ENCODE results near the gene HDGF.

HDGF gene

DNA sequence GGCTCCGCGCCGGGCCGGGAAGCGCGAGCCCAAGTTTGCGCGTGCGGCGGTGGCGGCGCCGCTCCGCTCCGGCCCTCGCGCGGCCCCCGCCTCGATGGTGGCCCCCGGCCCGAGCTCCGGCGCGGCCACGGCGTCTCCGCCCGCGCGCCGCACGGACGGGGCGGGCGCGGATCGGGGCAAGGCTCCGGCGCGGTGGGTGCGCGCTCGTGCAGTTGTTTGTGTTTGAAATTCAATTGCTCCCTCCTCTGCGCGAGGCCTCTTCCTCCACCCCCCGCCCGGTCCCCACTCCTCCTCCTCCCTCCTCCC is at the start of gene HDGF:
TSS of gene HDGF (minus strand) at position 225 of the 306 bp plus-strand sequence. CDS start 246 bp downstream, outside the sequence.
- no peak for DNase-seq

DNA sequence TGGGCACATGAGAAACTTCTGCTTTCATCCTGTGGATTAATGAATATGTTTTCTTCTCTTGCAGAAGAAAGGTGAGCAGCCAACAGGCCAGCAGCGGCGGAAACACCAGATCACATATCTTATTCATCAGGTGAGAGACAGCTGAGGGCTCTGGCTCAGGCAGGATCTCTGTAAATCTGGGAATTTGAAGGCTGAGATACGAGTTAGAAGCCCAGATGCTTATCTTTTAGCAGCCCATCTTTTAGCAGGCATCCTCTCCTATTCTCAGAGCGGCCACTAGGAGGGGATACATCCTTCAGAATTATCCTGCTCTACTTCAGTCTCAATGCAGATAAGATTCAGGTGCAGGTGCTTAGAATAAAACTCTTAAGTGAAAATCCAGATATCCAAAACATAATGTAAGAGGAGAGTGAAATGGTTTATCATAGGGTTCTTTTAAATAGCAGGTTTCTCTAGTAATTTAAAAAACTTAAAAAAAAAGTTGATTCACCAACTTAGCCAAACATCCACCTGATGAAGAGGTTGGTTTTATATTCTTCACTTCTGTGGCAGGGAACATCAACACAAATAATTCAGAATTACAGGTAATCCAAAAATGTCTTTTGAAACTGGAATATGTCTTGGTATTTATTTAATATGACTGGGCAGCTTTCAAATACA is 45.9 kb upstream of the HDGF start:
- DNase-seq: peak; percentile 45

DNA sequence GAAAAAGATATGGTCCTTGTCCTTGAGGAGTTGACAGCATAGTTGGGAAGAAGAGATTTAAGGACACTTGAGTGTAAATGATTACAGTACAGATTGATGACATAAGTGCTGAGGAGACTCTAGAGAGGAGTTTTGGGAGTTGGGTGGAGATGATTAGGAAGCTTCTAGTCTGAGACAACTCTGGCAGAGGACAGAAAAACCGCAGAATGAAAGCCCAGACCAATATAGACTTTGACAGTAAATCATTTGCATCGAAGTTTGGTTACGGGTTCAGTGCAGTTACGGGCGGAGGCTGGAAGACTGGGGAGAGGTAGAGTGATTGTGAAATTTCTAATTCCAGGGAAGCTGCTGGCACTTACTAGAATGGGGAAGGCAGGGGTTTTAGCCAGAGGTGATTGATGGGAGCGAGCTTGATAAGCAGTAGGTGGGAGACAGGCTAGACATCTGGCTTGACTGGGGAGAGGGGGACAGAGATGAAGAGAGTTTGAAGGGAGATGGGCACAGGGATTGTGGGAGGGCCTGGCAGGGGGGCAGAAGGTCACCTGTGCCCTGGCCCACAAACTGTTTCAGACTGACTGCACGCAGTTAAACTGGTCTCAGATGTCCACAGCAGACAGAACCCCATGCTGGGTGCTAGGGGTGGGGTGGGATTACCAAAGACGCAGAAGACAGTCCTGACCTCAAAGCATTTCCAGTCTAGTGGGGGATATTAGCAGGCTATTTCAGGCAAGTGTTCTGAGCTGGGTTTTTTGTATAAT is 45.0 kb upstream of the HDGF start:
- no peak for DNase-seq

DNA sequence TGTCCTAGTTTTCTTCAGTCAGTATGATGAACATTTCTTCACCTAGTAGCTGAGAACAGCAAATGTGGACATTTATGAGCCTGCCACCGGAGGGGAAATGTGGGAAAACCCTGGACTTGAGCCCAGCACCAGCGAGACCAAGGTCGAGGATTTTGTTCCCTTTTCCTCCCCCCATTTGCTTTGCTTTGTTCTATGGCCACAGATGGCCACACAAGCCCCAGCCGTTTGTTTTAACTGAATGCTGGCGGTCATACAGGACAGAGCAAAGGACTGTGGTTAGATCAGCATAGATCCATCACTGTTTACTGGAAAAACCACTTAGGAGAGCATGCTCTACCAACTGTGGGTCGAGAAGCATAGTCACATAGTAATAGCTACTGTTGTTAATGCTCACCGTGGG is 44.3 kb upstream of the HDGF start:
- peak; percentile 73 for DNase-seq

GRCh38 chr1:156795374-156795733 is 43.9 kb upstream of the HDGF start:
- DNase-seq: no peak

GRCh38 chr1:156794506-156795373 is 43.3 kb upstream of the HDGF start:
- DNase-seq: no peak

DNA sequence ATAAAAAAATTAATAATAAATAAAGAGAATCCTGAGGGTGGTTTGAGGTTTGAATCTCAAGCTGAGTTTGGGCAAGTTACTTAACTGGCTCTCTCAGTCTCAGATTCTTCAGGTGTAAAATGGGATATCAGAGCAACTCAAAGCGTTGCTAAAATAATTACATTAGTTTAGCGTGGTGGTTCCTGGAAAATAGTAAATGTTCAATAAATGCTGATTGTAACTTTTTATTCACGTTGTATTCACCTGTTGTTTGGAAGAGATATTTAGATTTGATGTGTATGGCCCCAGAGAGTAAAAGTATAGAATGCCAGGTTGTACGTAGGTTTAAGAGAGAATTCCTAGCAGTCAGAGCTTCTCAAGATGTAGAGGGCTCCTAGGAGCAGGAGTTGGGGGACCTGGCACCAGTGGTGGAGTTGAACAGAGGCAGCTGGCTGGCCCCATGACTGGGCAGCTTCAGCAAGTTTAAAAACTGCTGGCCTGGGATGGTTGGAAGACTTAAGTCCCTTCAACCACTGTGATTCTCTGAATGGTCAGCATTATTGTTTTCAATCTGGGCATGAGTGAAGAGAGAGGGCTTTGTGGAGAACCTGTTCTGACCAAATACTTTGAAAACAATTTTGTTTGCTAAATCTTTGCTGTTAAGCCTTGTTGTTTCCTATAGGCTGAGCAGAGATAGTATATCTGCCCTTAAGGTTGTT is 38.3 kb upstream of the HDGF start:
- no peak for DNase-seq

DNA sequence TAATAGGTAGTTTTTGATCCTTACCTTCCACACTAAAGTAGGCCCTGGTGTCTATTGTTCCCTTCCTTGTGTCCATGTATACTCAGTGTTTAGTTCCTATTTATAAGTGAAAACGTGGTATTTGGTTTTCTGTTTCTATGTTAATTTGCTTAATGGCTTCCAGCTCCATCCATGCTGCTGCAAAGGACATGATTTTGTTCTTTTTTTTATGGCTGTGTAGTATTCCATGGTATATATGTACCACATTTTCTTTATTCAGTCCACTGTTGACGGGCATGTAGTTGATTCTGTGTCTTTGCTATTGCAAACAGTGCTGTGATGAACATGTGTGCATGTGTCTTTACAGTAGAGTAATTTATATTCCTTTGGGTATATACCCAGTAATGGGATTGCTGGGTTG is 36.7 kb upstream of the HDGF start:
- no peak for DNase-seq

DNA sequence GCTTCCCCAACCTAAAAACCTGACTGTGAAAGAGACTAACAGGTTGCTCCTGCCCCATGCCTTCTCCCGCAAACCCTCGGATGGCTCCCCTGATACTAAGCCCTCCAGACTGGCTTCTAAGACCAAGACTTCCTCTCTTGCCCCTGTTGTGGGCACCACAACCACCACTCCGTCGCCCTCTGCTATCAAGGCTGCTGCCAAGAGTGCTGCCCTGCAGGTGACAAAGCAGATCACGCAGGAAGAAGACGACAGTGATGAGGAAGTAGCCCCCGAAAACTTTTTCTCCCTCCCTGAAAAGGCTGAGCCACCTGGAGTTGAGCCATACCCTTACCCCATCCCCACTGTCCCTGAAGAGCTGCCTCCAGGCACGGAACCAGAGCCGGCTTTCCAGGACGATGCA is 35.2 kb upstream of the HDGF start:
- no peak for DNase-seq

GRCh38 chr1:156785458-156785857 is 34.0 kb upstream of the HDGF start:
- DNase-seq: no peak

DNA sequence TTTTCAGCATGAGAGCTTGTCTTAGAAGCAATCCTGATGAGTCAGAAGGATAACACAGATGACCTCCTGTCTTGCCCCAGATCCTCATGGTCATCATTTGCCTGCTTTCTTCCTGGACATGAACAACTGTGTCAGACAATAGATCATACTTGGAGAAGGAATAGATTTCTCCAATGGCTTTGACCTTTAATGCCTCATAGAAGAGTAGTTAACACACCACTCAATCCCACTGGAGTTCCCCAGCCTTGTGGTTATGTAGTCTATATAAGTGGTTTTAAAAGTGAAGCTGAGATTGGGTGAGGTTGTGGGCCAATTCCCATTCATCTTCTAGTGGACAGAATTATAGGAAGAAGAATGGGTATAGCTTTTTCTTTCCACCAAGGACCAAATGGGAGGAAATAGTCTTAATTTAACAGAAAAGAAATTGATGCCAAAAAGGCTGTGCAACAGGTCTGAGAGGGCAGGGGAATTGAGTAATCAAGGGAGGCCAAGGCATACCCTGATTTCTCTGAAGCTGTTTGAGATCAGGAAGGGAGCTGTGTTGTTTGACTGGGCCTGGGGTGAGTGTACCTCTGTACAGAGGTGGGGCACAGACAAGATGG is 30.2 kb upstream of the HDGF start:
- DNase-seq: no peak

DNA sequence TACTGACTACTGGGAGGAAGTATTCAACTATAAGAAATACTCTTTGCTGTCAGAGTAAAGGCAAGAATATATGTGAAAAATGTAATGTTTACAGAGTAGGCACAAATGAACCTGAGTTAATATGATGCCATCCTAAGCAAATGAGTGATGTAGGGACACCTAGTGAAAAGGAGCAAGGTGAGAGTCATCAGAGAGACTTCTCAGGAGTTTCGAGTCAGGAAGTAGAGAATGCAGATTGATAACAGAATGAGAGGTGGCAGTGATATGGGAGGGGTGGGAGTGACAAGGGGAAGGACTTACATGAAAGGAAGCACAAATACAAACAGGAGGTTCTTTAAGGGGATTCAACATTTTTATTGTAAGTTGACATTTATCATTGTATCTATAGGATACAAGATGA is 26.1 kb upstream of the HDGF start:
- DNase-seq: no peak

GRCh38 chr1:156776942-156777341 is 25.5 kb upstream of the HDGF start:
- no peak for DNase-seq

DNA sequence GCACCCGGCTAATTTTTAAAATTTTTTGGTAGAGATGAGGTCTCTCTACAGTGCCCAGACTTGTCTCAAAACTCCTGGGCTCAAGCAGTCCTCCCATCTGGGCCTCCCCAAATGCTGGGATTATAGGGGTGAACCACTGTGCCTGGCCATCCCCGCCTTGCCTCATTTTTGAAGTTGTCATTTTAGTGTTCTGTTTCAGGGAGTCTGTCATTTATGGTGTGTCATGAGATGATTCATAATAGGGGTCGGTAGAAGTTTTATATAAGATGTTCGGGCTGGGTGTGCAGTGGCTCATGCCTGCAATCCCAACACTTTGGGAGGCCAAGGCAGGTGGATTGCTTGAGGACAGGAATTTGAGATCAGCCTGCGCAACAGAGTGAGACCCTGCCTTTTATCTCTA is 24.3 kb upstream of the HDGF start:
- DNase-seq: no peak

- DNase-seq: no peak
Observed at GRCh38 chr1:156773607-156774006, 22.1 kb upstream of the HDGF start.

- no peak for DNase-seq
Observed at GRCh38 chr1:156772728-156773497, 21.4 kb upstream of the HDGF start.

GRCh38 chr1:156772222-156772621 is 20.7 kb upstream of the HDGF start:
- DNase-seq: no peak

DNA sequence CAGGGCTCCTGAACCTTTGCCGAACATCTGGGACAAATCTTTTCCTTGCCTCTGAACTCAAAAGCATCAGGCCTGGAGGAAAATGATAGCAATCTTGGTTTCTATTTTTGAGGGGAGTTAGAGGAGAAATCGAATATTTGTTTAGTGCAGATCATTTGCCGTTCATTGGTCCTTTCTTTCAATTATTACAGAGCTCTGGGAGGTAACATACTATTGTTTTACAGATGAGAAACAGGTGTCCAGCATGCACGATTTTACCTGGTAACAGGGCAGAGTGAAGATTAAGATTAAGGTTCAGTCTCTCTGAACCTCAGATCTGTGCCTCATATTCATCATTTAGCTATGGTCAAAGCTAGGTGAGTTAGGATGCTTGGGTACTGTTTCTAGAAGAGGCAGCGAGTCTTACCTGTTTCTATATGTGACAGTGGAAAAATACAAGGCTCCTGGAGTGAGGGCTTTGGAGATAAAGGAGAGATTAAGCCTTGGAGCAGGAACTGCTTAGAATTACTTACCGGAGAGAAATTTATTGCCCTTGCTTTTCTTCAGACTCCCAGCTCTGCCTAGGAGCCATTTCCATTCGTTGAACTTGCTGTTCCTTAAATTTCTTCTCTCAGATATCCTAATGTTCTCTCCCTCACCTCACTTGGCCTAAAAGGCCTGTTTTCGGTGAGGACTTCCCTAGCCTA is 17.3 kb upstream of the HDGF start:
- DNase-seq: no peak

GRCh38 chr1:156767879-156768604 is 16.6 kb upstream of the HDGF start:
- DNase-seq: peak; percentile 33

- peak; percentile 100 for DNase-seq
Observed at GRCh38 chr1:156767101-156767878, 15.8 kb upstream of the HDGF start, which contains the start of gene PRCC. Gene PRCC (plus strand): TSS chr1:156767535. CDS start chr1:156767772, 237 bp downstream.

Data from midbrain (tissue), 1 donor.